Caco-2 (cell line): Measurements from ENCODE around the gene SOD2. TPM values are rescaled to one million over a fixed set of nuclear protein-coding genes. Genes with fewer than 3 reads are reported as not detected.

ENCODE experiments used
- BruUV-seq: library from RNA; stranded (reverse); fragments of 400-500 nt; replicated peaks from 2 replicates; lab custom pipeline; 2021; lab: Mats Ljungman, UMichigan
- CTCF ChIA-PET: fragments of 300-600 bp; sonication (Branson Sonifier 250); formaldehyde crosslinking; loops from one replicate; lab custom pipeline; 2022; ENCODE audit warnings: antibody characterized with exemption; lab: Charles Lee
- POLR2A ChIA-PET: fragments of 300-600 bp; sonication (Branson Sonifier 250); formaldehyde crosslinking; loops from one replicate; lab custom pipeline; 2022; ENCODE audit warnings: antibody characterized with exemption; lab: Charles Lee
- DNase-seq, 2 experiments: peaks; one replicate each; pipeline versions ENCODE4 v3.0.0 to v3.0.0-alpha.2; 2020 to 2022
- H3K27me3 ChIP-seq: replicated peaks from 2 replicates; pipeline ENCODE4 v1.6.0; 2011; ENCODE audit warnings: low read length; ENCODE audit not compliant: control insufficient read depth, insufficient read depth
- H3K36me3 ChIP-seq: 2 replicates; pipeline ENCODE4 v1.5.1; 2011; ENCODE audit warnings: low read length; ENCODE audit not compliant: control insufficient read depth, insufficient read depth
- H3K4me1 ChIP-seq: fragments of 250-450 bp; sonication (Bioruptor Pico); 2 replicates; pipeline ENCODE4 v1.5.1; 2020; ENCODE audit warnings: mild to moderate bottlenecking
- H3K4me3 ChIP-seq: 2 replicates; pipeline ENCODE4 v1.5.1; 2011; ENCODE audit warnings: low read depth, mild to moderate bottlenecking, control low read depth, low read length
- H3K9me3 ChIP-seq: fragments of 250-450 bp; sonication (Bioruptor Pico); 2 replicates; pipeline ENCODE4 v1.5.1; 2020; ENCODE audit warnings: mild to moderate bottlenecking, moderate library complexity
- H3K27ac Mint-ChIP-seq: one replicate; pipeline ENCODE4 v1.8.0; 2022; ENCODE audit warnings: mixed read lengths; ENCODE audit not compliant: unreplicated experiment
- H3K27me3 Mint-ChIP-seq: one replicate; pipeline ENCODE4 v1.8.0; 2022; ENCODE audit warnings: mixed read lengths; ENCODE audit not compliant: insufficient read depth, unreplicated experiment
- H3K36me3 Mint-ChIP-seq: one replicate; pipeline ENCODE4 v1.8.0; 2022; ENCODE audit warnings: mild to moderate bottlenecking, mixed read lengths; ENCODE audit not compliant: insufficient read depth, unreplicated experiment
- H3K4me1 Mint-ChIP-seq: one replicate; pipeline ENCODE4 v1.8.0; 2022; ENCODE audit warnings: low read depth, mixed read lengths; ENCODE audit not compliant: unreplicated experiment
- H3K4me3 Mint-ChIP-seq: one replicate; pipeline ENCODE4 v1.8.0; 2022; ENCODE audit warnings: mild to moderate bottlenecking, moderate library complexity, mixed read lengths; ENCODE audit not compliant: unreplicated experiment
- H3K9me3 Mint-ChIP-seq: one replicate; pipeline ENCODE4 v1.8.0; 2022; ENCODE audit warnings: mixed read lengths; ENCODE audit not compliant: unreplicated experiment
- intact Hi-C: fragments of 100-400 bp; cut with micrococcal nuclease; formaldehyde crosslinking; loops from one replicate; pipeline ENCODE4 v1.10.0; 2022; ENCODE audit not compliant: unreplicated experiment
- total RNA-seq: library from RNA; stranded (reverse); gene quantifications from 2 replicates; pipeline ENCODE4 v1.2.3, GENCODE V29; 2022
- TF ChIP-seq, protein P1 (sequence below), 2 experiments: fragments of 200-600 bp in 1 of 2; IDR thresholded peaks; 1 replicate in 1 of 2; 2 replicates in 1 of 2; pipeline versions ENCODE4 v1.5.1 to v1.8.0; 2011 to 2022; ENCODE audit warnings: antibody characterized with exemption in 1 of 2, control low read depth in 1 of 2, inconsistent platforms in 1 of 2, low read depth in 1 of 2, low read length in 1 of 2, mild to moderate bottlenecking in 1 of 2, moderate library complexity in 1 of 2; ENCODE audit not compliant: insufficient read depth in 1 of 2, severe bottlenecking in 1 of 2, unreplicated experiment in 1 of 2

SOD2 gene
- total RNA-seq, 1 experiment from 2014 or later = 110 TPM

DNA sequence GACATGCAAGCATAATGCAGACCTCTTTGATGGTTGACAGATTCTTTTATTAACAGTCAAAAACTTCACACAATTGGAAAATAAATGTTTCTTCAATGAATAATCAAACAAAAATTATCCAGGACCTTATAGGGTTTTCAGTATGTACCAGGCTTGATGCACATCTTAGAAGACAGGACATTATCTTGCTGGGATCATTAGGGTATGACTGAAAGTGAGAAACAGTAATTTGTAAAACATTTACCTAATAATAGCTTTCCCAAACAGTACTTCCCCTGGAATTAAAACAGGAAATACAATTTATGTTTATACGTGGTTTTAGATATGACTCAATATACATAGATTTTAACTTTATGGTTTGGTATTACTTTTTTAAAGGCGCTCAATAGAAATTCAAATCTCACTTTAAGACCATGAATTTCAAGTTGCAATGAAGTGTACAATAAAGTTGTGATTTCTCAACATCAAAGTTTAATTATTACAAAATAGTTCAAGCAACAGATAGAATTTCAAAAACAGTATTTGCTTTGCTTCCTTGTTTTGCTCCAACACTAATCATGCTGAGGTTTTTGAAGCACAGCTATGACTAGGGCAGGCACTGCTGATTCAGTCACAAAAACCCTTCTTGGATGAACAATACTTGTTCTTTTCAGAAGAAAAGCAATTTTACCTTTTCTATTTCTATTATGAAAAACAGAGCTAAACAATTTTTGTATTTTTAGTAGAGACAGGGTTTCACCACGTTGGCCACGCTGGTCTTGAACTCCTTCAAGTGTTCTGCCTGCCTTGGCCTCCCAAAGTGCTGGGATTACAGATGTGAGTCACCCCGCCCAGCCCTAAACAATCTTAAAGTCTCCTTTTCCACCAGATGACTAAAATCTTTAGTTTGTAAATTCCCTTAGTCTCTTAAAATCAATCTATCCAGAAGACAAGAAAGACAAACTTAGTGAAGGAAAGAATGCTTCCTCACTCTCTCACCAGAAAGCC, 13.7 kb downstream of the SOD2 start:
- Mint-ChIP-seq H3K27me3 (no peaks in the 10 kb centered on the region), H3K4me3 (no peak overlapping the region), H3K36me3 (peaks cover 25% of the 10 kb centered on the region), H3K9me3 (no peaks in the 10 kb centered on the region), H3K27ac (no peak overlapping the region), H3K4me1 (no peaks in the 10 kb centered on the region)
- CTCF ChIA-PET = no interaction called here
- intact Hi-C loops = no loop called here
- no peaks in the 10 kb centered on the region for H3K27me3 ChIP-seq
- TF ChIP-seq, protein P1, sequence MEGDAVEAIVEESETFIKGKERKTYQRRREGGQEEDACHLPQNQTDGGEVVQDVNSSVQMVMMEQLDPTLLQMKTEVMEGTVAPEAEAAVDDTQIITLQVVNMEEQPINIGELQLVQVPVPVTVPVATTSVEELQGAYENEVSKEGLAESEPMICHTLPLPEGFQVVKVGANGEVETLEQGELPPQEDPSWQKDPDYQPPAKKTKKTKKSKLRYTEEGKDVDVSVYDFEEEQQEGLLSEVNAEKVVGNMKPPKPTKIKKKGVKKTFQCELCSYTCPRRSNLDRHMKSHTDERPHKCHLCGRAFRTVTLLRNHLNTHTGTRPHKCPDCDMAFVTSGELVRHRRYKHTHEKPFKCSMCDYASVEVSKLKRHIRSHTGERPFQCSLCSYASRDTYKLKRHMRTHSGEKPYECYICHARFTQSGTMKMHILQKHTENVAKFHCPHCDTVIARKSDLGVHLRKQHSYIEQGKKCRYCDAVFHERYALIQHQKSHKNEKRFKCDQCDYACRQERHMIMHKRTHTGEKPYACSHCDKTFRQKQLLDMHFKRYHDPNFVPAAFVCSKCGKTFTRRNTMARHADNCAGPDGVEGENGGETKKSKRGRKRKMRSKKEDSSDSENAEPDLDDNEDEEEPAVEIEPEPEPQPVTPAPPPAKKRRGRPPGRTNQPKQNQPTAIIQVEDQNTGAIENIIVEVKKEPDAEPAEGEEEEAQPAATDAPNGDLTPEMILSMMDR (IDR thresholded peaks at IDR 0.05; ENCODE audit: insufficient read depth in 1 of 2, low read depth in 1 of 2, low read length in 1 of 2, severe bottlenecking in 1 of 2, unreplicated experiment in 1 of 2) = no peak
- no peak for DNase-seq
- no peaks in the 10 kb centered on the region for H3K9me3 ChIP-seq
- H3K4me3 ChIP-seq = no peak overlapping the region
- no TSS peak for BruUV-seq
- POLR2A ChIA-PET = interaction anchor here (0.5 kb wide), 1 partner anchor 48 kb away, joined by 3 read pairs; the partner anchor contains the start of gene WTAP
- H3K4me1 ChIP-seq = no peaks in the 10 kb centered on the region
- H3K36me3 ChIP-seq = no peaks in the 10 kb centered on the region; the same call in 1 of the 2 replicates

DNA sequence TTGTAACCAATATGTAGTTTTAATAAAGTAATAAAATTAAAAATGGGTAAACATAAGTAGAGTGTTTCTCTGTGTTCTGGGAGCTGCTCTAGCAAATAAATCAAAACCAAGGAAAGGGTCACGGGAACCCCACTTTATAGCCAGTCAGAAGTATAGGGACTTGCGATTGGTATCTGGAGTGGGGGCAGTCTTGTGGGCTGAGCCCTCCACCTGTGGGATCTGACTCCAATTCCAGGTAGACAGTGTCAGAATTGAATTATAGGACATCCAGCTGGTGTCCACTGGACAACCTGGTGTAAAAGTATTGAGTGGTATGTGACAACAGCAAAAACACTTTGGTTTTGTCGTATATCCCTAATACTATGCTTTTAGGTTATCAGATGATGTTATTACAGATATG, 14.5 kb downstream of the SOD2 start:
- BruUV-seq = no TSS peak
- no peaks in the 10 kb centered on the region for H3K4me1 Mint-ChIP-seq
- no peaks in the 10 kb centered on the region for H3K27me3 ChIP-seq
- H3K36me3 Mint-ChIP-seq = peaks cover 25% of the 10 kb centered on the region
- H3K4me3 Mint-ChIP-seq = no peak overlapping the region
- no peaks in the 10 kb centered on the region for H3K9me3 Mint-ChIP-seq
- no peak overlapping the region for H3K27ac Mint-ChIP-seq
- no peaks in the 10 kb centered on the region for H3K9me3 ChIP-seq
- intact Hi-C loops = no loop called here
- H3K4me1 ChIP-seq = no peaks in the 10 kb centered on the region
- CTCF ChIA-PET = no interaction called here
- DNase-seq = no peak
- POLR2A ChIA-PET = no interaction called here
- TF ChIP-seq, protein P1 (IDR thresholded peaks at IDR 0.05; ENCODE audit: insufficient read depth in 1 of 2, low read depth in 1 of 2, low read length in 1 of 2, severe bottlenecking in 1 of 2, unreplicated experiment in 1 of 2) = no peak
- H3K4me3 ChIP-seq = no peak overlapping the region
- H3K36me3 ChIP-seq = no peaks in the 10 kb centered on the region; the same call in 1 of the 2 replicates
- no peaks in the 10 kb centered on the region for H3K27me3 Mint-ChIP-seq

DNA sequence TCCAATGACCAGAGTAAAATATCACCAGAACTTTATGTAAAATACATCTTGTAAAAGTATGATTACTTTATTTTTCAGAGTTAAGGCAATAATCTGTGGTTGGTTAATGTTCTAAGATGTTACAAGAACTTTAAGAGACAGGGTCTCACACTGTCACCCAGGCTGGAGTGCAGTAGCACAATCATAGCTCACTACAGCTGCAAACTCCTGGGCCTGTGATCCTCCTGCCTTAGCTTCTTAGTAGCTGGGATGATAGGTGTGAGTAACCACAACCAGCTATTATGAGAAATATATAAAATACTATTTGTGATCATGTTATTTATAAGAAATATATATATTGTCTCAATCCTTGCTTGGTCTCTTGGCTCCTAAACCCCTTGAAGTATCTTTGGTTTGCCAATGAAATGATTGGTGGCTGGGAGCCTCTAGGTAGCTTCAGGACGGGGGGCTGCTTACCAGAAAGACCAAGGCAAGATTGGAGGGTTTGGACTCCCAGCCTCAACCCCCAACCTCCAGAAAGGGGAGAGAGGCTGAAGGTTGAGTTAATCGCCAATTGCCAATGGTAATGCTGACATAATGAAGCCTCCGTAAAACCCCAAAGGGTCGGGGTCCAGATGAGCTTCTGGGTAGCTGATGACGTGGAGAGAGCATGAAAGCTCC, 15.4 kb downstream of the SOD2 start:
- Histone ChIP-seq H3K4me1 (no peaks in the 10 kb centered on the region), H3K9me3 (no peaks in the 10 kb centered on the region), H3K36me3 (no peaks in the 10 kb centered on the region; the same call in 1 of the 2 replicates), H3K4me3 (no peak overlapping the region), H3K27me3 (no peaks in the 10 kb centered on the region)
- CTCF ChIA-PET = no interaction called here
- POLR2A ChIA-PET = no interaction called here
- Mint-ChIP-seq H3K9me3 (no peaks in the 10 kb centered on the region), H3K4me3 (no peak overlapping the region), H3K27ac (no peak overlapping the region), H3K4me1 (no peaks in the 10 kb centered on the region), H3K36me3 (peaks cover 17% of the 10 kb centered on the region), H3K27me3 (no peaks in the 10 kb centered on the region)
- TF ChIP-seq, protein P1 (IDR thresholded peaks at IDR 0.05; ENCODE audit: insufficient read depth in 1 of 2, low read depth in 1 of 2, low read length in 1 of 2, severe bottlenecking in 1 of 2, unreplicated experiment in 1 of 2) = no peak
- no peak for DNase-seq
- BruUV-seq = no TSS peak
- intact Hi-C loops = no loop called here
